Sigmoid colon (tissue), 7 donors: ENCODE results near the gene IGF2. TPM values are rescaled to one million over a fixed set of nuclear protein-coding genes. Genes with fewer than 3 reads are reported as not detected.

Source experiments
- DNase-seq: peaks from one replicate; pipeline ENCODE4 v3.0.0-alpha.2; 2019
- H3K27ac ChIP-seq, 4 donors: fragments of 200-600 bp; sonication (generic); one replicate each; pipeline ENCODE4 v1.5.1; 2016 to 2019; ENCODE audit warnings: mild to moderate bottlenecking in 1 of 4
- H3K27me3 ChIP-seq, 3 donors: fragments of 200-600 bp; sonication (generic); one replicate each; pipeline ENCODE4 v1.5.1; 2019; ENCODE audit warnings: mild to moderate bottlenecking in 1 of 3
- H3K36me3 ChIP-seq, 4 donors: fragments of 200-600 bp; sonication (generic); one replicate each; pipeline ENCODE4 v1.5.1; 2016 to 2019
- H3K4me1 ChIP-seq, 4 donors: fragments of 200-600 bp; sonication (generic); one replicate each; pipeline ENCODE4 v1.5.1; 2017 to 2019
- H3K4me3 ChIP-seq, 4 donors: fragments of 200-600 bp; sonication (generic); one replicate each; pipeline ENCODE4 v1.5.1; 2017 to 2019; ENCODE audit warnings: mild to moderate bottlenecking in 2 of 4, moderate library complexity in 1 of 4
- H3K9me3 ChIP-seq, 4 donors: fragments of 200-600 bp in 3 of 4; sonication (generic) in 3 of 4; one replicate each; pipeline versions ENCODE4 v1.5.1 to v1.6.1; 2013 to 2019
- EP300 ChIP-seq, 4 donors: sonication (generic); formaldehyde crosslinking; IDR thresholded peaks; one replicate each; pipeline ENCODE4 v1.6.1; 2017; ENCODE audit warnings: antibody characterized with exemption in 4 of 4
- POLR2A ChIP-seq, 2 donors: fragments of 450-650 bp; IDR thresholded peaks; one replicate each; pipeline ENCODE4 v1.6.1; 2016; ENCODE audit warnings: antibody characterized with exemption in 2 of 2, mild to moderate bottlenecking in 2 of 2, moderate library complexity in 2 of 2
- POLR2AphosphoS5 ChIP-seq, 4 donors: sonication (generic); formaldehyde crosslinking; IDR thresholded peaks; one replicate each; pipeline ENCODE4 v1.6.1; 2017; ENCODE audit warnings: antibody characterized with exemption in 4 of 4
- whole genome bisulfite sequencing, 2 donors: extraction: QIAGEN DNeasy Blood & Tissue Kit; methylation state at CpG; one replicate each; pipeline ENCODE4 v1.1.7; 2013; 5-methylcytosine and 5-hydroxymethylcytosine counted together
- intact Hi-C: fragments of 100-400 bp; cut with DNase I; formaldehyde crosslinking; loops from one replicate; pipeline ENCODE4 v1.15.1; 2023
- polyA plus RNA-seq, 3 donors: library from polyadenylated mRNA; stranded (reverse); fragments of 200-250 nt; gene quantifications; one replicate each; pipeline ENCODE4 v1.2.3, GENCODE V29; 2013
- total RNA-seq, 4 donors: library from RNA; depleted of rRNA; stranded (reverse); fragments of >200 nt; gene quantifications; one replicate each; pipeline ENCODE4 v1.1.0, GENCODE V29; 2016
- TF ChIP-seq, protein P1 (sequence below), 4 experiments: fragments of 450-650 bp in 3 of 4; fragments of 200-600 bp in 1 of 4; IDR thresholded peaks; one replicate each; pipeline ENCODE4 v1.5.1; 2016 to 2019; ENCODE audit warnings: antibody characterized with exemption in 4 of 4, mild to moderate bottlenecking in 3 of 4, moderate library complexity in 2 of 4
- donor health status: healthy with polysubstance abuse.
- donor health status: Bipolar disorder and iron deficiency.
- donor health status: healthy.

IGF2 gene
- total and polyA plus RNA-seq, 7 donors = 1.6 to 63.1 (median 13.9) TPM

DNA sequence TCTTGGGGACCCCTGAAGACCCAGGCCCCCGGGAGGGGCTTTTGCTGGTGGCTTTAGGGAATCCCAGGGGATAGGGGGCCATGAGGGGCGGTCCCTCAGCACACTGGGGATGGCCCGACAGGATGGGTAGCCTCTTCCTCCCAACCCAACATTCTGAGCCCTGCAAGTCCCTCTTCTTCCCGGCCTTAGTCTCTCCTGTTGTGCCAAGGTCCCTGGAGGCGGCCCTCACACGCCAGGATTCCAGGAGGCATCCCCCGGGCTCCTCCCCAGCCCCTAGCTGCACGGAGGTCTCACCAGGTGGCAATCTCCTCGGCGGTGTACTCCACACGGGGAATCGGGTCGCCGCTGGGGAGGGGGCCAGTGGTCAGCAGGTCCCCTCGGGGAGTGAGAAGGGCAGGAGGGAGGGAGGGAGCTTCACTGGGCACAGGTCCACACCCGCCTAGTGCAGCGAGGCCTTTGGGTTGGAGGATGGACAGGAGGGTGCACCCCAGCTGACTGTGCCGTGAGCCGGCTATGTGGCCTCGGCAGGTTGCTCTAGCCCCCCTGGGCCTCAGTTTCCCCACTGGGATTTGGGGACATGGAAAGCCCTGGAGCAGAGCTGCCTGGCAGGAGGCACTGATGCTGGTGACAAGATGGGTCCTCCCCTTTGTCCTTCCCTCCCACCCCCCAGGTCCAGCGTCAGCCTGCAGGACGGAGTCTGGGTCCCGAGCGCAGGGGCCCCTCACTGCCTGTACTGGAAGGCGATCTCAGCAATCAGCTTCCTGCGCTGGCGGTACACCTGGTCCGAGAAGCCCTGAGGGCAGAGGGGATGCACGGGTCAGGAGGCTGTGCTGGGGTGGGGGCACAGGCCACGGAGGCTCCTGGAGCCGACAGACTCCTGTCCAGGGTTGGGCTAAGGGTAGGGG is 28.2 kb upstream of the IGF2 start:
- TF ChIP-seq EP300 (IDR thresholded peaks at IDR 0.05) = no peak
- TF ChIP-seq POLR2A (IDR thresholded peaks at IDR 0.05) = no peak
- TF ChIP-seq POLR2AphosphoS5 (IDR thresholded peaks at IDR 0.05) = no peak
- TF ChIP-seq, protein P1, sequence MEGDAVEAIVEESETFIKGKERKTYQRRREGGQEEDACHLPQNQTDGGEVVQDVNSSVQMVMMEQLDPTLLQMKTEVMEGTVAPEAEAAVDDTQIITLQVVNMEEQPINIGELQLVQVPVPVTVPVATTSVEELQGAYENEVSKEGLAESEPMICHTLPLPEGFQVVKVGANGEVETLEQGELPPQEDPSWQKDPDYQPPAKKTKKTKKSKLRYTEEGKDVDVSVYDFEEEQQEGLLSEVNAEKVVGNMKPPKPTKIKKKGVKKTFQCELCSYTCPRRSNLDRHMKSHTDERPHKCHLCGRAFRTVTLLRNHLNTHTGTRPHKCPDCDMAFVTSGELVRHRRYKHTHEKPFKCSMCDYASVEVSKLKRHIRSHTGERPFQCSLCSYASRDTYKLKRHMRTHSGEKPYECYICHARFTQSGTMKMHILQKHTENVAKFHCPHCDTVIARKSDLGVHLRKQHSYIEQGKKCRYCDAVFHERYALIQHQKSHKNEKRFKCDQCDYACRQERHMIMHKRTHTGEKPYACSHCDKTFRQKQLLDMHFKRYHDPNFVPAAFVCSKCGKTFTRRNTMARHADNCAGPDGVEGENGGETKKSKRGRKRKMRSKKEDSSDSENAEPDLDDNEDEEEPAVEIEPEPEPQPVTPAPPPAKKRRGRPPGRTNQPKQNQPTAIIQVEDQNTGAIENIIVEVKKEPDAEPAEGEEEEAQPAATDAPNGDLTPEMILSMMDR (IDR thresholded peaks at IDR 0.05) = no peak
- Histone ChIP-seq H3K9me3 (no peaks in the 10 kb centered on the region), H3K4me3 (no peak overlapping the region), H3K4me1 (peaks cover 0 to 10% (median 7%) of the 10 kb centered on the region in 4 donors), H3K27me3 (peaks cover 7 to 60% (median 33%) of the 10 kb centered on the region in 3 donors), H3K36me3 (no peaks in the 10 kb centered on the region), H3K27ac (no peak overlapping the region)
- intact Hi-C loops = no loop called here
- DNase-seq = no peak
- 63 to 78% methylated on average over 31 of the region's 31 CpGs for WGBS, 2 donors

DNA sequence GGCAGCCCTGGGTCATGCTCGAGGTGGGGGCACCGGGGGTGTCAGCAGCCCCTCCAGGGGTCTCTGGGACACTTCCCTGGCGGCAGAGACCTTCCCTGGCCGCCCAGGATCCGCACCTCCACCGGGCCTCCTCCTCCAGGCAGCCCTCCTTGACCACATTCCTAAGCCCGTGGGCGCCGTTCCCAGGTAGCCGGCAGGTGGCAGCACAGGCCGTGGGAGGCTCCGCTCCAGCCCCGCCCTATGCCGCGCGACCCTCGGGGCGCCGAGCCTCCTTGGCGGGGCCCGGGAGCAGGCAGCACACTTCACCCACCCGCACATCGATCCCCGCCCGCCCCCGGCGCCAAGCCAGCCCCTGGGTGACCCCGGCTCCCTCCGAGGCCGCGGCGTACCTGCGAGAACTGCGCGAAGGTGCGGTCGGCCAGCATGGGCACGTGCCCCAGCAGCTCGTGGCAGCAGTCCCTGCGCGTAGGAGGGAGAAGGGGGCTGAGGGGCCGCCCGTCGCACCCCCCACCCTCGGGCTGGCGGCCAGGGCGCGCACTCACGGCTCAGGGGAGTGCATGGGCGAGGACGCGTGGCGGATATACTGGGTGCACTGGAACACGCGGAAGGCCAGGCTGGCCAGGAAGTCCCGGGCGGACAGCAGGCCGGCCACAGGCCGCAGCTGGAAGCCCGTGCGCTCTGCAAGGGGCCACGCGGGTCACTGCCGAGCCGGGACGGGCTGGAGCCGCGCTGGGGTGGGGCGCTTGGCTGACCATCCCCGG is 27.1 kb upstream of the IGF2 start:
- no peak for TF ChIP-seq EP300 (IDR thresholded peaks at IDR 0.05)
- TF ChIP-seq, protein P1 (IDR thresholded peaks at IDR 0.05) = peak in 2 of 4 experiments; percentile 18 to 48
- DNase-seq = no peak
- peaks cover 7 to 63% (median 34%) of the 10 kb centered on the region in 3 donors for H3K27me3 ChIP-seq
- no peaks in the 10 kb centered on the region for H3K36me3 ChIP-seq
- H3K27ac ChIP-seq = no peak overlapping the region
- peak overlapping the region in 2 of 4 donors; percentile 21 to 22 for H3K4me3 ChIP-seq
- WGBS, 2 donors = 4 to 11% methylated on average over 70 of the region's 70 CpGs
- no peaks in the 10 kb centered on the region for H3K9me3 ChIP-seq
- intact Hi-C loops = no loop called here
- H3K4me1 ChIP-seq = peaks cover 0 to 10% (median 7%) of the 10 kb centered on the region in 4 donors

- Histone ChIP-seq H3K27me3 (peaks cover 7 to 67% (median 39%) of the 10 kb centered on the region in 3 donors), H3K4me1 (peaks cover 0 to 10% (median 7%) of the 10 kb centered on the region in 4 donors), H3K9me3 (no peaks in the 10 kb centered on the region), H3K4me3 (no peak overlapping the region), H3K27ac (no peak overlapping the region), H3K36me3 (no peaks in the 10 kb centered on the region)
- TF ChIP-seq EP300 (IDR thresholded peaks at IDR 0.05) (no peak), POLR2AphosphoS5 (IDR thresholded peaks at IDR 0.05) (no peak), POLR2A (IDR thresholded peaks at IDR 0.05) (no peak)
- TF ChIP-seq, protein P1 (IDR thresholded peaks at IDR 0.05) = no peak
- WGBS, 2 donors = 62 to 83% methylated on average over 13 of the region's 13 CpGs
- intact Hi-C loops = no loop called here
- DNase-seq = no peak
Observed at GRCh38 chr11:2165571-2165970, 26.4 kb upstream of the IGF2 start.

GRCh38 chr11:2164861-2165555 is 25.8 kb upstream of the IGF2 start:
- TF ChIP-seq POLR2AphosphoS5 (IDR thresholded peaks at IDR 0.05) (no peak), POLR2A (IDR thresholded peaks at IDR 0.05) (no peak)
- Histone ChIP-seq H3K4me3 (no peak overlapping the region), H3K9me3 (no peaks in the 10 kb centered on the region), H3K4me1 (peaks cover 0 to 10% (median 7%) of the 10 kb centered on the region in 4 donors), H3K27ac (no peak overlapping the region), H3K36me3 (no peaks in the 10 kb centered on the region), H3K27me3 (peaks cover 7 to 63% (median 35%) of the 10 kb centered on the region in 3 donors)
- 50 to 77% methylated on average over 20 of the region's 20 CpGs for WGBS, 2 donors
- intact Hi-C loops = no loop called here
- DNase-seq = no peak
